ENCODE data around the gene TST.

TST gene

DNA sequence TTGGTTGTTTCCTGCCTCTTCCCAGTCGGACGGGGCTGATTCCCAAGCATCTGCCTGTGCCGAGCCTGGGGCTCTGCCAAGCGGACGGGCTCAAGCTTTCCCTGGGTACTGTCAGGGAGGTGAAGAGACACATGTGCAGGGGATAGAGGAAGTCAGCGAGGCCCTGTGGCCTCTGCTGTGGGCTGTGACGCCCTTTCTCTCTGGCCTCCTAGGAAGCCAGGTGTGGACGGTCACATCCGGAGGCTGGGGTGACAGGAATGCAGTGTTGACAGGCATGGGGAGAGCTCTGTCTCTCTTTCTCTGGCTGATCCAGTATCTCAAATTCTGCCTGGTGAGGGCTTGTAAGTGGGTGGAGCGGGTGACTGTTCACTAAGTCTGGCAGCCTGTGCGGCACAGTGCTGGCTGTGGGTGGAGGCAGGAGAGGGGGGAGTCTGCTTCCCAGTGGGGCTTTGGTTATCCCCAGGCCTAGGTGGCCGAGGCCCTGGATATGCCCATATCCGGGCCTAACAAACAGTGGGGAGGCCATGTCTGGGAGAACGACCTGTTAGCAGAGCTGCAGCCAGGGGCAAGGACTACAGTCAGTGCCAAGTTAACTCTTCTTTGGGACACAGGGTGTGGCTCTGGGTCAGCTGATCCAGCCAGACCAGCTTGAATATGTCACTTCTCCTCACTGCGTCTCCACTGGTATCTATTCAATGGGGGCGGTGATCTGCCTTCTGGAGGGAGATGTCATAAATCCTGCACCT, 34.2 kb upstream of the TST start:
- DNase-seq (ENCODE audit: low spot score): no peak

DNA sequence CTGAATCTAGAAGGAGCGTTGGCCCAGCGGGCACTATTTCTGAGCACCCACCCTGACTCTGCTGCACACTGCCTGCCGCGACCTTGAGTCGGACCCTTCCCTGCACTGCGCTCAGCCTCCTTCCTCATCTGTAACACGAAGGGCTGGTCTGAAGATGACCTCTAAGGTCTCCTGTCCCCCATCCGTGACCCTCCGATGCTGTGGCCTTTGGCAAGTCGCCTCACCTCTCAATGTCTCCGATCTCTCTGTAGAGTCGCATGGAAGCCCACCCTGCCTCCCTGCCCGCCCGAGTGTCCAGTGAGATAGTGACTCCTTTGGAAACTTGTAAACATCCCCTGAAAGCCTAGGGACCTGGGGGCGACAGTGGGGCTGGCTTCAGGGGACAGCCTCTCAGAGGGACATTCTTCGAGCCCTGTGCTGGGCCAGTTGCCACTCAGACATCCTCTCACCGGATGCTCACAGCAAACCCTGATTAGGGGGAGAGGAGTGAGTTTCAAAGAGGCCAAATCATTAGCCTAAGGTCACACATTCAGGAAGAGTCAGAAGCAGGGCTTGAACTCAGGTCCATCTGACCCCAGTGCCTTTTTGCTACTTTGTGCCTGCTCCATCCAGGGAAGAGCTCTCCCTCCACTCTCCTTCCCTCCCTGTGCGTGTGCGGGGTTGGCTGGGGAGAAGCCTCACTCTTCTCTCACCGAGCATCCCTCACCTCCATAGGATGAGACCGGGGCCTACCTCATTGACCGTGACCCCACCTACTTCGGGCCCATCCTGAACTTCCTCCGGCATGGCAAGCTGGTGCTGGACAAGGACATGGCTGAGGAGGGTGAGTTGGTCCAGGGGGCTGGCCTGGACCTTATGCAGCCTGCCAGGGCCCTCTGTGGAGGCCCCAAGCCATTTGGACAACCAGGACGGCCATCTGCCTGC, 33.4 kb upstream of the TST start:
- no peak for DNase-seq (ENCODE audit: low spot score)

DNA sequence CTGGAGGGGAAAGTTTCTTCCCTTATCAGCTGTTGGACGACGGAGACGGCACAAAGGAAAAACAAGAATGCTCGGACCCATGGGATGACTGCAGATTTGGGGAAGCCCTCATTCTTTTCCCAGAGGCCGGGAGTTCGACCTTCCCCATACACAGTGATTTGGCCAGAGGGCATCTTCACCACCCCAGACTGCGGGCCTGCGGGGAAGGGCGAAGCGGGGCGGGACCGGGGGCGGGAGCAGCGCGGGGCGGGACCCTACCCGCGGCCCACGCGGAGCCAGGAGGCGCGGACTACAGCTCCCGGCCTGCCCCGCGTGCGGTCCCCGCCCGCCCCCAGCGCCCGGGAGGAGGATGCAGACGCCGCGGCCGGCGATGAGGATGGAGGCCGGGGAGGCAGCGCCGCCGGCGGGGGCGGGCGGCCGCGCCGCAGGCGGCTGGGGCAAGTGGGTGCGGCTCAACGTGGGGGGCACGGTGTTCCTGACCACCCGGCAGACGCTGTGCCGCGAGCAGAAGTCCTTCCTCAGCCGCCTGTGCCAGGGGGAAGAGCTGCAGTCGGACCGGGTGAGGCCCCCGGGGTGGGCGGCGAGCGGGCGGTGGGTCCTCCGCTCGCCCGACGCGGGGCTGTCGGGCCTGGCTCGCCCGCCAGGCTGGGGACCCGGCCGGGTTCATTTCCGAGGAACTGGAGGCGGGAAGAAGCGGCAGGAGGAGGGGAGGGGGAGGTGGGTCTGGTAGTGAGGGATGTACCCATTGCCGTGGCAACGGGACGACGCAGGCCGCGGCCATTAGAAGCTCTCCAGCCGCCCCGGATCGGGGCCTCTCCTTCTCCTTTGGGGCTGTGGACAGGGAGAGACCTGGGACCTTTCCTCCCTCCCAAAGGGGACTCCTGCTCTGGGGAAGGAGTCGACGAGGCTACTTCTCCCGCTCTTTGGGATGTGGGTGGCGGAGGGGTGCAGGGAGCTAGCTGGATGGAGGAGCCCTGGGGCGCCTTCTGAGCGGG, 32.4 kb upstream of the TST start, which contains the start of gene KCTD17:
Gene KCTD17, plus strand, starts transcription at position 352 of the 995 bp plus-strand sequence. Its CDS starts 19 bp downstream, at position 371.
- peak; percentile 71 for DNase-seq (ENCODE audit: low spot score)

DNA sequence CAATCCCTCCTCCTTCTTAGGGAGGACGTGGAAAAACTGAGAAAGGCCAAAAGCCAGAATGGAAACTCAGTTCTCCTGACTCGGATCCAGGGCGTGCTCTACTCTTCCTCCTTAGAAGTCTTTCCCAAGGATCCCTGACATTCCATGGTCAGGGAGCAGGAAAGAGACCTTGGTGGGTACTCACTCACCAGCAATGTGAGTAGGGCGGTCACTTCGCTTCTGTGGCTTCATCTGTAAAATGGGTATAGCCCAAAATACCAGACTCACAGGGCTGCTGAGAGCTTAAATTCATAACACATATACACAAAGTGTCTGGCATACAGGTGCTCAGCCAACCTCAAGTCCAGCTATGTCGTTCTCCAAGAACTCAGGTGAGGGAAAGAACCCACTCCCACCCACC, 31.7 kb upstream of the TST start:
- no peak for DNase-seq (ENCODE audit: low spot score)

DNA sequence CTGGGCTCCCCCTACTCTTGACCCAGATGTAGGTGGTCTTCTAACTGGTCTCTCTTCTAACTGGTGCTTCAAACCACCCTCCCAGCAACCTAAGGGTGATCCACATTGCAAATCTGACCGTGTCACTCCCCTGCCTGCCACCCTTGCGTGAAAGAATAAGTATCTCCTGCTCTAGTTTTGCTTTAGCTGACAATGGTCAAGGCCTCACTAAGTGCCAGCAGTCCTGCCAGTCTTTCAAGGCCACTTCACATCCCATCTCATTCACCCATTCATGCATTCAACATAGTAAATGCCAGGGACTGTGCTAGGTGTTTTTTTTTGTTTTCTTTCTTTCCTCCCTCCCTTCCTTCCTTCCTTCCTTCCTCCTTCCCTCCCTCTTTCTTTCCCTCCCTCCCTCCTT, 30.0 kb upstream of the TST start:
- no peak for DNase-seq (ENCODE audit: low spot score)

DNA sequence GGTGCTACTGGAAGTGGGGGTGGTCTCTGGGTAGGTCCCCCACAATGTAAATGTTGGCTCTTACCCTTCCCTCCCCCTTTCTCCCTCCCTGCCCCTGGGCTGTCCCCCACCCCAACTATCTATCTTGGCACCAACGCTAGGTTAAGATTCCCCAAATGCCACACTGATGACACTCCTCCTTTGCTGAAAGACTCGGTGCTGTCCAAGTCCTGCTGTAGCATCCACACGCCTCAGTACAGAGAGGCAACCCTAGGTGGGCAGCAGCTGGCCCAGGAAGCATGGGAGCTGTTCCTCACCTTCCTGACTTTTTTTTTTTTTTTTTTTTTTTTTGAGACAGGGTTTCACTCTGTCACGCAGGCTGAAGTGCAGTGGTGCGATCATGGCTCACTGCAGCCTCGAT, 28.9 kb upstream of the TST start:
- no peak for DNase-seq (ENCODE audit: low spot score)

DNA sequence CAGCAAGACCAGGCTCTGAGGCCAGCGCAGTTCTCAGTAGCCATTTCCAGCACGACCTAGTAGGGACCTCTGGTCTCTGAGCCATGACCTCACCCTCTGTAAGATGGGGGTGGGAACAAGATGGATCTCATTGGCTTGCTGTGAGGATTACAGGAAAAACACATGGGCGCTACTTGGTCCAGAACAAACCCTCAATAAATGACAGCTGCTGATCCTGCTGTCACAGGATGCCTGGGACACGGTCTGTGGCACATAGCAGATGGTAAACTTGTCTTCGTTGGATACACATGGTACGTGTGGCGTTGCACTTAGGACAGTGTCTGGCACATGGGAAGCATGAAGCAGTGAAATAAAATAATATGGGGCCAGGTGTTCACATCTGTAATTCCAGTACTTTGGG, 27.8 kb upstream of the TST start:
- DNase-seq (ENCODE audit: low spot score): no peak

DNA sequence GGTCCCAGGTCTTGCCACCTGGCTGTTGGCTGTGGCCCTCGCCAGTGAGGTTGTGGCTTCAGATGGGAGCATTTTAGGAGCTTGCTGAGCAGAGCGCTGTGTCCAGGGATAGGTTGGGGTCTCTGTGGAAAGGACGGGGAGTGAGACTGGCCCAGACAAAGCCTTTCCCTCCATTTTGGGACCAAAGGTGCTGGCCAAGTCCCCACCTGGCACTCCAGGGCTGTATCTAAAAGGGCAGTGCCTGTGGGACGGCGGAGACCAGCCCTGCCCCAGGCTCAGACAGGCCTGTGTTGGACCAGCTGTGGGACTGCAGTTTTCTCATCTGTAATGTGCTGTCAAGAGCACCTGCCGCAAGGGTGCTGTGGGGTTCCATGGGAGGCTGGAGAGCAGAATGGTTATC, 27.3 kb upstream of the TST start:
- no peak for DNase-seq (ENCODE audit: low spot score)

DNA sequence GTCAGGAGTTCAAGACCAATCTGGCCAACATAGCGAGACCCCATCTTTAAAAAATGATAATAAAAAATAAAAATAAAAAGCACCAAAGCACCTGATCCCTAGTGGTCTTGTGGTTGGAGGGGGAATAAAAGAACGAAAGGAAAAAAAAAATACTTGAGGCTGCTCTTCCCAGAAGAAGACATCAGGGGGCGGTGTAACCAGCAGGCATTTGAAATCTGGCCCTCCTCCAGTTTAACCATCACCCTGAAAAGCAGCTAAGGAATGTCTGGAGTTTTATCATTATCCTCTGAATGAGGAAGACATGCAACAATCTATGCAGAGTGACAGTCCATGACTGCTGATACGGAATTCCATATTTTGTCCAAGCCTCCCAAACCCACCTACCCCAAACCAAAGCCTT, 26.7 kb upstream of the TST start:
- no peak for DNase-seq (ENCODE audit: low spot score)

DNA sequence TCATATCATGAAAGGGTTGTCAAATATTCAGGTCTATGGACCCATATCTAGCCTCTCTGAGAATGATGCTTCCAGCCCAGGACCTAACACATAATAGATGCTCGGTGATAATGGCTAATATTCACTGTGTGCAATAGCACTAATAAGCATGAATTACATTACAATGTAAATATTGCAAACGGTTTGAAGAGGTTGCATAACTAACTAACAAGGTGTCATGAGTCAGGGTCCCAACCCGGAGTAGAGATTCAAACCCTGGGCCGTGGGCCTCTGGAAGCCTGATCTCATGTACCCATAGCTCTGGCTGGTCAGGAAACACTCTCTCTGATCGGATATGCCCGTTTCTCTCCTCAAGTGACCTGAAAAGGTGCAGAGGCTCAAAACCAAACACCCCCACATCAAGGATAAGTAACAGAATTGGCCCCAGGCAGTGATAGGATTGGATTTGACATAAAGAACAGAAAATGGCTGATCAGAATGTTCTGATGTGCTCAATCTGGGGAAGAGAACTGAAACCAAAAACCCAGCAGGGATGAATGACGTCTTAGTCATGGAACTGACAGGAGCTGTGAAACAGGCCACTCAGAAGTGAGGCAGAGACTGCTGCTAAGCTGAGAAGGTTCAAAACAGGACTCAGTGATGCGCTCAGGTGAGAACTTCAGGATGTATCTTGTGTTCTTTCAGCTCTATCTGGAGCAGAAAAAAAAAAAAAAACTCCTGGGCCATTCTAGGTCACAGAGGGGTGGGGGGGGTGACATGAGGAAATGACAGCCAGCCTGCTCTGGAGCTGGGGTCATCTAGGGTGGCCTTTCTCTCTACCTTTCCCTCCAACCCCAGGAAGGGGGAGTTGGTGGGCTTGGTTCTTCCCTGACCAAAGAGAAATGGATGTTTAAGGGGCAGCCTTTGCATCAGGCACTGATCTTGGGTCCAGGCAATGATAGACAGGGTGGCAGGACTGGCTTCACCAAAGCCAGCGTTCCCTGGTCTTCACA, 25.7 kb upstream of the TST start:
- DNase-seq (ENCODE audit: low spot score): no peak

DNA sequence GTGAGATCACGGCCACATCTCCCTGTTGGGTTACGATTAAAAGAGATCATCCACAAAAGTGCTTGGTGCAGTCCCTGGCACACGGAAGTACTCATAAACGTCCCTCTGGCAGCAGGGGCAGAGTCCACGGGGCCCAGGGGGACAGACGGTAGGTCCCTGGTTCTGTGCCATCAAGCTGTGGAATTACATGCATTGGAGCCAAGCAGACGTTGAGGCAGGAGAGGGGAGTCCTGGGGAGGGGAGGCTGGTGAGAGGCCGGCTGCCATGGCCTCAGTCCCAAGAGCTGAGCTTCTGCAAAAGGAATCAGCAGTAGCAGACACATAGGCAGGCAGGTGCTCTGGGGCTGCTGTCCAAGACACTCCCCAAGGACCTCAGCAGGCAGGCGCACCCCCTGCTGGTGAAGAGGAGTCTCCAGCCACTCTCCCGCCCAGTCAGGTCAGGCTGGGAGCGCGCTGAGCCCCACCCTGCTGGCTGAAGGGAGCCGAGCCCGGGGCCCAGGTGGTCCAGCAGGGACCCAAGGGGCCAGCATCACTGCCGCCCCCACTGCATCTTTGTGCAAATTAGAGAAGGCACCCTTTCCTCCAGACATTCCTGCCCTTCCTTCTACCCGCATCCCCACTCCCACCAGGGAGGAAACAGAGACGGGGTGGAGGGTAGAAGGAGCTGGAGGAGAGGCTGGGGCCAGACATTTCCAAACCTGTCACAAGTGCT, 24.7 kb upstream of the TST start:
- DNase-seq (ENCODE audit: low spot score): peak; percentile 33

DNA sequence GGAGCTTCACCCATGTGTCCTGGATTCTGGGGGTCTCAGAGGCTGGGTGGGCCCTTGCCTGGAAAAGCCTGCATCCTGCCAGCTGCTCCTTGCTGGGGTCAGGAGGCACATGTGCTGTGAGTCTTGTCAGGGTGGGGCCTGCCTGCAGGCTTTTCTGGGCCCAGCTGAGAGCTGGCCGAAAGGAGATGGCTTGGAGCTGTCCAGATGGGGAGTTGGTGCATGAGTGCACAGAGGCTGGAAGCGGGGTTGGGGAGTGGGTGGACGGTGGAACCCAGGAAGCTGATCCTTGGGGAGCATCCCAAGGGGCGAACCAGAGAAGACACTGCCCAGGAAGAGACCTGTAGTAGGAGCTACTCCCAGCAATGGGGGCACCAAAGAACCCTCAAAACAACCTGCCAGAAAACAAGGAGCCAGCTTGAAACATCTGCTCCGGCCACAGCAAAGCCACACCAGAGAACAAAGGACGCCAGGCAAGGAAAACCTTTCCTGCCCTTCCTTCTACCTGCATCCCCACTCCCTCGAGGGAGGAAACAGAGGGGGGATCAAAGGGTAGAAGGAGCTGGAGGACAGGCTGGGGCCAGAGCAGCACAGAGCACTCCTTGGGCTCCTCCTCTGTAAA, 24.1 kb upstream of the TST start:
- no peak for DNase-seq (ENCODE audit: low spot score)

DNA sequence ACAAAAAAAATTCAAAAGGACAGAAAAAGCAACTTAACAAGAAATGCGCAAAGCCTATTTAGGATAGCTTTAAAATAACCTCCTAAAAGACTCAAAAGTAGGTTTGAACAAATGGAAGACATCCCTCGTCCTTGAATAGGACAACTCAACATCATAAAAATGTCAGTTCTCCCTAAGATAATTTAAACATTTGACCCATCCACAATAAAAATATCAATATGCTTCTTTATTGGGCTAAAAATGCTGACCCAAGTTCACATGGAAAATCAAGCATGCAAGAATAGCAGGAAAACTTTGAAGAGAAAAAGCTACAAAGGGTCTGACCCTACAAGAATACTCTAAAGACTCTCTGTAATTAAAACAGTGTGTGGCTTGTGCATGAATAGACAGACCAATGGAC, 20.2 kb upstream of the TST start:
- no peak for DNase-seq (ENCODE audit: low spot score)

DNA sequence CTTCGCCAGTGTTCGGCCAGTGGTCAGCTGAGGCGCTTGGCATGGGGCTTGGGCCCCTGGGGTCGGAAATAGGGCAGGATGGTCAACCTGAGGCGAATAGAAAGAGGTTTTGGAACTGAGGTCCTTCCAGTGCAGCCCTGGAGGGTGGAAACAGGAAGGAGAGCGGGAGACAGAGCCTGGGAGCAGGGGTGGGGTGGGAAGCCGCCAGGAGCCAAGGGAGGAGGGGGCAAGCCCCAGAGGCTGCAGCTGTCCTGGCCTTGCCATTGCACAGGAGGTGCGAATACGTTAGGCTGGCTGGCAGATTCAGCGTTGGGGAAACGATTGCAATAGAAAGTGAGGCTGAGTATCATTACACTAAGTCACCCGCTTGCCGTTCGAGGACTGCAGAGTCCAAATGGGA, 18.4 kb upstream of the TST start:
- no peak for DNase-seq (ENCODE audit: low spot score)

DNA sequence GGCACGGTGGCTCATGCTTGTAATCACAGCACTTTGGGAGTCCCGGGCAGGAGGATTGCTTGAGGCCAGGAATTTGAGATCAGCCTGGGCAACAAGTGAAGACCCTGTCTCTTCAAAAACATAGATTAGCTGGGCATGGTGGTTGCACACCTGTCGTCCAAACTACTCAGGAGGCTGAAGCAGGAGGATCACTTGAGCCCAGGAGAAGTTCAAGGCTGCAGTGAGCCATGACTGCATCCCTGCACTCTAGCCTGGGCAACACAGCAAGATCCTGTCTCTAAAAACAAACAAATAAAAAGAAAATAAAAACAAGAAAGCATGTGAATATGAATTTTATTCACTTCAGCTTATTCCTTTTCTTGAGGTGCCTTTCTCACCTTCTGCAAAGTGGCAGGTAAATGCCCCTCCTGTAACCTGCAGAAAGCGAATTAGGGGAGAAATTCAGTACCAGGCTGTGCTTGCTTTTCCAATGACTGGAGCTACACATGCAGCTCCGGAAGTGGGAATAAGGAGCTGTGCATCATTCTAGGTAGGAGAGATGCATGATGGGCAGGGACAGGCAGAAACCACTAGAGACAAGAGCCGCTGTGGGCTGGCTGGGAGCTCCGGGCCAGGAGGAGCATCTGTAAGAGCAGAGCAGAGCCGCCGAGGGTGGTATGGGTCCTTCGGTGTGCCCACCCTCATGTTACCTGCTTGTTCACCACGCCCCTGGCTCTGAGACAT, 17.6 kb upstream of the TST start:
- DNase-seq (ENCODE audit: low spot score): no peak

DNA sequence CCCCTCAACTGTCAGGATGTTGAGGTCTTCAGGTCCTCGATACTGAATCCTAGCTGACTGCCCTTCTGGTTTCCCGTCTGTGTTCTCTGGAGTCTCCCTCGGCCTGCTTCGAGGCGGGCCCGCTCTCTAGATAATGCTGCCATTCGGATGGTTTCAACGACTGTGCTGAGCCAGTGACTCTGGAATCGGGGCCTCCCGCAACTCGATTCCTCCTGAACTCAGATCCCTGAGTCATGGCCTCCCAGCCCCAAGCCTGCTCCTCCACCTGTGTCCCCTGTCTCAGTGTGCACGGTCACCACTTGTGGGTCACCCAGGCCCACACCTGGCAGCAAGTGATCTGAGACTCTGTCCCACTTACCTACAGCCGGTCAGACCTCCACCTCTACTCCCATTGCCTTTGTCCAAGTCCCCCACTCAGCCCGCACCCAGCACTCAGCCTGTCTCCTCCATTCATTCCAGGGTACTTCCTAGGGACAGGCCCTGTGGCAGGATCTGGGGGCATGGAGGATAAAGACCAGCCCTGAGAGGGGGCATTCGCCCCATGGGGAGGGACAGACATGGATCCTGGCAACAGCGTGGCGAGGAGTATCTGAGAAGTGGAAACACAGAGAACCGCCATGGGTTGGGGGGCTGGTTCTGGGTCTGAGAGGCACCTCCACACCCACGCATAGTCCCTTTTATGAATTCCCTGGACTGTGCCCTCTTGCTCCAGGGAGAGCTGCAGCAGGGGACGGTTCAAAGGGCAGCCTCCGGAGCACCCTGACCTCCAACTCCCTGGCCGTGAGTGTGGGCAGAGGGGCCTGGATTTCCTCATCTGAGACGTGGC, 14.6 kb upstream of the TST start:
- DNase-seq (ENCODE audit: low spot score): no peak

DNA sequence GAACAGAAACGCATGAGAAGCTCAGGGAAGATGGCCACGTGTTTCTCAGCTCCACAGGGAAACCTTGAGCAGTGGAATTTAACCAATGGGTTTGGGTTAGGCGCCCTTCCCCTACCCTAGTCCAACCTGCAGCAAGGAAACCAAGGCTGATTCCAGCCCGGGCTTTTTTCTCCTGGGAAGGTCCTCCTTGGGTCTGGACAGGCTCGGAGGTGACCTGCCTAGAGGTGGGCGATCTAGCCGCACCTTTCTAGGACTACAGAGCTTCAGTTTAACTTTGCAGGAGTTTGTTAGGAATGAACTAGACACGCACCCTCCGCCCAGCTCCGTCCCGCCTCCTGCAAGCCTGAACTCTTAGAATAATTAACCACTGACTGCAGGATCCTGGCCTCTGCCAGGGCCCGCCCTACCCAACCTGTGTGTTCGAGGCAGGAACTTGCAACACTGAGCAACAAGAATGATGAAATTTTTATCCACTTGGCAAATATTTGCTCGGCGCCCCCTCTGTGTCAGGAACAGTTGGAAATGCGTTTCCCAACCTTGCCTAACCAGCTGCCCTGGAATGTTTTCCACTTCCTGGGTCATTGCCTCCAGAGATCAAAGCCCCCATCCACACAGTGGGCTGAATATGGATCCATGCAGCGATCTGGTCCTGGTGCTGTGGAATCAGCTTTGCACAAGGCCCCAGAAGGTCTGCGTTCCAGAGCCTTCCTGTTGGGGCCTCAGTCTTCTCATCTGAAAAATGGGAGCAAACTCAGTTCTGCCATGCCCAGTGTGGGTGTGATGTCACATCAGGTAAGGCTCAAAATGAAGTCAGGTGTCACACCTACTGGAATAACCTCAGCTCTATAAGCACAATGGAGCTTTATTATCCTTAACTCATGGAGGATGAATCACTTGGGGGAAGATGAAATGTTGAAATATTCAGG, 13.6 kb upstream of the TST start:
- no peak for DNase-seq (ENCODE audit: low spot score)
